Measurements from ENCODE around the gene GALM.

DNA sequence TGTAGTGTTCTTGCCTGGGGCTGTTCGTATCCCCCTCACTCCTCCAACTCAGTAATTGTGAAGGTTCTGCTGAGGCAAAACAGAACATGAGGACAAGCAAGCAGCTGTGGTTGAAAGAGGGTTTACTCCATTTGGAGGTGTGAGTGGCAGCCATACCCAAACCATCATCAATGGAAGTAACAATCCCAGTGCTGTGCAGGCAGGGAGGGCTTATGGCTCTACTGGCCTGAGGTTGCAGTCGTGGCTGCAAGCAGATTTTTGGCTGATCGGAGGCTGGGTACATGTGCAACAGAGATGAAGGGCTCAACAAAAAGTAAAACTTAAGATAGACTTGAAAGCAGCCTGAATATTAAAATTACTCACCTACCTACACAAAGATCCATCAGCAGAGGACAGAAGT lies 72.0 kb downstream of the GALM start:
- TF ChIP-seq CREM (IDR thresholded peaks at IDR 0.05; ENCODE audit: low read depth) (no peak), ZZZ3 (IDR thresholded peaks at IDR 0.05; ENCODE audit: control insufficient read depth, insufficient read length, low read depth) (no peak), EP300 (IDR thresholded peaks at IDR 0.05; ENCODE audit: borderline replicate concordance in 1 of 2, control insufficient read depth in 1 of 2, low read depth in 2 of 2, low read length in 2 of 2) (no peak), MYC (IDR thresholded peaks at IDR 0.05; ENCODE audit: insufficient read depth, insufficient read length, insufficient replicate concordance, low read length, severe bottlenecking) (no peak), HDAC2 (IDR thresholded peaks at IDR 0.05) (no peak), TCF12 (IDR thresholded peaks at IDR 0.05; ENCODE audit: low read depth, low read length) (no peak), SMAD5 (IDR thresholded peaks at IDR 0.05; ENCODE audit: low read depth) (no peak)
